CD8-positive, alpha-beta memory T cell (primary cell): ENCODE measurements around the gene ING4. TPM values are rescaled to one million over a fixed set of nuclear protein-coding genes. Genes with fewer than 3 reads are reported as not detected.
A peak's percentile ranks its signal among the peaks of the same experiment; 100 is the strongest.

Experiments used
- CTCF ChIA-PET: fragments of 350-600 bp; sonication (Branson Sonifier 250); formaldehyde crosslinking; loops from one replicate; lab custom pipeline; 2021; ENCODE audit warnings: antibody characterized with exemption; lab: Charles Lee
- POLR2A ChIA-PET: fragments of 350-600 bp; sonication (Branson Sonifier 250); formaldehyde crosslinking; loops from one replicate; lab custom pipeline; 2021; ENCODE audit warnings: antibody characterized with exemption; lab: Charles Lee
- DNase-seq, 5 donors: peaks; one replicate each; pipeline versions ENCODE4 v3.0.0 to v3.0.0-alpha.2; 2020 to 2022; ENCODE audit warnings: mixed read lengths in 1 of 5
- H3K27ac ChIP-seq: one replicate; pipeline ENCODE4 v1.7.0; 2013; ENCODE audit warnings: low read depth, mild to moderate bottlenecking, low read length, moderate library complexity
- H3K27me3 ChIP-seq: 2 replicates; pipeline ENCODE4 v1.7.0; 2013; ENCODE audit warnings: low read length, mild to moderate bottlenecking; ENCODE audit not compliant: insufficient read depth, poor library complexity, severe bottlenecking
- H3K36me3 ChIP-seq: 2 replicates; pipeline ENCODE4 v1.7.0; 2013; ENCODE audit warnings: mild to moderate bottlenecking, low read length, moderate library complexity; ENCODE audit not compliant: insufficient read depth
- H3K4me1 ChIP-seq: 2 replicates; pipeline ENCODE4 v1.7.0; 2013; ENCODE audit warnings: mild to moderate bottlenecking, low read length, moderate library complexity; ENCODE audit not compliant: insufficient read depth
- H3K4me3 ChIP-seq: 2 replicates; pipeline ENCODE4 v1.7.0; 2013; ENCODE audit warnings: mild to moderate bottlenecking, low read length
- H3K9me3 ChIP-seq: 2 replicates; pipeline ENCODE4 v1.7.0; 2013; ENCODE audit warnings: mild to moderate bottlenecking, low read length
- H3K27ac Mint-ChIP-seq, 8 donors: one replicate each; pipeline ENCODE4 v1.8.0; 2020 to 2021; ENCODE audit warnings: mixed read lengths in 8 of 8, mild to moderate bottlenecking in 6 of 8, inconsistent platforms in 3 of 8, moderate library complexity in 3 of 8
- H3K27me3 Mint-ChIP-seq, 2 donors: one replicate each; pipeline ENCODE4 v1.8.0; 2020 to 2021; ENCODE audit warnings: mixed read lengths in 2 of 2, mild to moderate bottlenecking in 1 of 2, moderate library complexity in 1 of 2
- H3K36me3 Mint-ChIP-seq, 3 donors: one replicate each; pipeline ENCODE4 v1.8.0; 2020 to 2021; ENCODE audit warnings: mixed read lengths in 3 of 3, inconsistent platforms in 1 of 3, mild to moderate bottlenecking in 1 of 3
- H3K4me1 Mint-ChIP-seq, 3 donors: one replicate each; pipeline ENCODE4 v1.8.0; 2020 to 2021; ENCODE audit warnings: mixed read lengths in 3 of 3, inconsistent platforms in 1 of 3, mild to moderate bottlenecking in 1 of 3
- H3K4me3 Mint-ChIP-seq, 7 donors: one replicate each; pipeline ENCODE4 v1.8.0; 2020 to 2021; ENCODE audit warnings: mixed read lengths in 7 of 7, mild to moderate bottlenecking in 6 of 7, moderate library complexity in 4 of 7, inconsistent platforms in 2 of 7
- H3K9me3 Mint-ChIP-seq, 5 donors: one replicate each; pipeline ENCODE4 v1.8.0; 2020 to 2022; ENCODE audit warnings: mixed read lengths in 5 of 5, mild to moderate bottlenecking in 3 of 5, moderate library complexity in 2 of 5, inconsistent platforms in 1 of 5
- polyA plus RNA-seq: library from polyadenylated mRNA; unstranded; fragments of 300-500 nt; fragmentation: Illumina TruSeq; gene quantifications from one replicate; pipeline ENCODE4 v1.2.3, GENCODE V29; 2021
- total RNA-seq, 2 experiments: library from RNA; stranded (reverse); gene quantifications; one replicate each; pipeline ENCODE4 v1.2.3, GENCODE V29; 2021

ING4 gene
- total and polyA plus RNA-seq, 3 experiments from 2014 or later = 17.4 to 80.3 (median 18.5) TPM

DNA sequence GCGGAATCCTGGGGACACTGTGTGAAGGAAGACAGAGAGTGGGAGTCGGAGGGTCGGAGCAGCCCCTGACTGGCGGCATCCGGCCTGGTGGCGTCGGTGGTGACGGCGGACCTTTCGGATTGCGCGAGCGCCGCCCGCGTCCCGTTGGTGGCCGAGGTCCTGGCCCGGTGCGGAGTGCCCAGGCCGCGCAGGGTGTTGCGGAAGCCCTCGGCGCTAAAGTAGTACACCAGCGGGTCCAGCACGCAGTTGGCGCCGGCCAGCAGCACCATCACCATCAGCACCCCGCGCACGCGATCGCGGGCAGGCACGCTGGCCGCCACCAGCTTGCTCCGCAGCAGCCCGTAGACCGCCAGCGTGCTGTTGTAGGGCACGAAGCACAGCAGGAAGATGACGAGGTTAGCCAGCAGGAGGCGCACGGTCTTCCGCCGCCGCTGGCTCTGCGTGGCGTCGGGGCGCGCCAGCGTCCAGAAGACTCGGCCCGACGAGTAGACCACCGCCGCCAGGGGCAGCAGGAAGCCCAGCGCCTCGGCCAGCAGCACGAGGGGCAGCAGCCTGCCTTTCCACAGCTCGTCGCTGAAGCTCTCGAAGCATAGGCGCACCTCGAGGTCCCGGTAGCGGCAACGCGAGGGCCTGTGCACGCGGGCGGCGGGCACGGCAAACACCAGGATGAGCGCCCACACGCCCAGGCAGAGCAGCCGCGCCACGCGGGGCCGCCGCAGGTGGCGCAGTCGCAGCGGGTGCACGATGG is 42.6 kb downstream of the ING4 start:
- Histone ChIP-seq H3K27me3 (no peaks in the 10 kb centered on the region), H3K36me3 (peaks cover 6% of the 10 kb centered on the region), H3K27ac (no peak overlapping the region), H3K4me1 (no peaks in the 10 kb centered on the region), H3K4me3 (no peak overlapping the region), H3K9me3 (no peaks in the 10 kb centered on the region)
- H3K36me3 Mint-ChIP-seq = peaks cover 0 to 42% (median 9%) of the 10 kb centered on the region in 3 donors
- DNase-seq = peak in 2 of 5 donors; percentile 50 to 62
- no peaks in the 10 kb centered on the region for H3K27me3 Mint-ChIP-seq
- ChIA-PET CTCF (interaction anchor here (0.7 to 2.9 kb wide), 11 partner anchors 9 to 133 kb away, joined by 3 to 12 read pairs (median 4); partner anchors contain the start of genes MLF2 and ZNF384), POLR2A (interaction anchor here (1.1 to 1.8 kb wide), 3 partner anchors 12 to 69 kb away, joined by 3 to 11 read pairs (median 9); partner anchors contain the start of genes LPAR5 and ZNF384)
- H3K4me1 Mint-ChIP-seq = peaks cover 6 to 38% (median 18%) of the 10 kb centered on the region in 3 donors
- peak overlapping the region in 3 of 7 donors; percentile 27 to 71 (median 55) for H3K4me3 Mint-ChIP-seq
- no peaks in the 10 kb centered on the region for H3K9me3 Mint-ChIP-seq
- H3K27ac Mint-ChIP-seq = peak overlapping the region in 4 of 8 donors; percentile 46 to 85 (median 77)

DNA sequence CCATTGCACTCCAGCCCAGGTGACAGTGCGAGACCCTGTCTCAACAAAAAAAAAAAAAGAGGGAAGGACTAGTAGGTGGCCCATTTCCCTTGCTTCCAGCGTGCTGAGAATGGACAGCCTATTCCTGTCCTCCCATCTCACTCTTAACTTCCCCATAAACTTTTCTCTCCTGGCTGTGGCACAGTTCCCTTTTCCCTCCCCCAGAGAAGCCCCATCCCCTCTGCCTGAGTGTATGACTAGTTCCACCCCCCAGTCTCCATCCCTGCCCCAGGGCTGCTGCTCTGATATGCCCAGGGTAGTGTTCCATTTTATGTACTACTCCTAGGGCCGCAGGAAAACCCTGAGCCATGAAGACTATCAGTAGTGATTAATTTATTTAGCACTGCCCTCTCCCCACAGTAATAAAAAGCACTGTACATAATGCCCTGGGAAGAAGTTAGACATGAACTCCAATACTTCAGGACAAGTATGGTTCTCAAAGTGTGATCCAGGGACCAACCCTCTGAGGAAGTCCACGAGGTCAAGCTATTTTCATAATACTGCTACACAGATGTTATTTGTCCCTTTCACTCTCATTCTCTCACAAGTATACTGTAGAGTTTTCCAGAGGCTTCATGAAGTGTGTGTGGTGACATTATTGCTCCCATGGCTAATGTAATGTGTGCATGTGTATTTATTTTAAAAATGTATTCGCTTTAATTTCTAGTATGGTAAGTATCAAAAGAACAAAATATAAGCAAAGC is 44.3 kb downstream of the ING4 start:
- CTCF ChIA-PET = interaction anchor here (0.7 to 2.6 kb wide), 9 partner anchors 9 to 80 kb away, joined by 3 to 8 read pairs (median 4); partner anchors contain the start of gene LPAR5
- Histone ChIP-seq H3K4me1 (no peaks in the 10 kb centered on the region), H3K9me3 (no peaks in the 10 kb centered on the region), H3K27ac (no peak overlapping the region), H3K27me3 (no peaks in the 10 kb centered on the region), H3K4me3 (no peak overlapping the region), H3K36me3 (peaks cover 6% of the 10 kb centered on the region)
- H3K4me1 Mint-ChIP-seq = peaks cover 13 to 40% (median 26%) of the 10 kb centered on the region in 3 donors
- no peaks in the 10 kb centered on the region for H3K27me3 Mint-ChIP-seq
- POLR2A ChIA-PET = no interaction called here
- no peak for DNase-seq
- H3K4me3 Mint-ChIP-seq = no peak overlapping the region
- H3K9me3 Mint-ChIP-seq = no peaks in the 10 kb centered on the region
- H3K27ac Mint-ChIP-seq = peak overlapping the region in 6 of 8 donors; percentile 56 to 90 (median 81)
- peaks cover 0 to 32% (median 9%) of the 10 kb centered on the region in 3 donors for H3K36me3 Mint-ChIP-seq

DNA sequence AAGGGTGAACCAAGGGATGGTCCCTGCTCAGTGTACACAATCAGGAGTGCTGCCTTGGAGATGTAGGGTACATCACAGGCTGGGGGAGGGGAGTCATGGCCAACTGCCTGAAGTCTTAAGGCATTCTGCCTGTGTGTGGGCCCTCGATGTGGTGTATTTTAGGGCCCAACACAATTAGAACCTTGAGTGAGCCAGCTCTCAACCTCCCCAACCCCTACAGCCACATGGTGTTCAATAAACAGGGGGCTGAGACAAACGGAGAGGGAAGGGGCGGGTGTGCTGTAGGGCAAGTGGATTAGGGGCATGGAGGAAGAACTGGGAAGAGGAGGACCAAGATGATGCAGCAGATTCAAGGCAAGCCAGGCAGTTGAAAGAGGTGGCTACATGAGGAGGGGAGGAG is 47.1 kb downstream of the ING4 start:
- Mint-ChIP-seq H3K27me3 (no peaks in the 10 kb centered on the region), H3K9me3 (no peaks in the 10 kb centered on the region), H3K27ac (peak overlapping the region in 7 of 8 donors; percentile 24 to 94 (median 85)), H3K4me3 (no peak overlapping the region), H3K36me3 (peaks cover 0 to 20% (median 6%) of the 10 kb centered on the region in 3 donors), H3K4me1 (peaks cover 36 to 56% (median 45%) of the 10 kb centered on the region in 3 donors)
- DNase-seq = no peak
- Histone ChIP-seq H3K4me3 (no peak overlapping the region), H3K9me3 (no peaks in the 10 kb centered on the region), H3K36me3 (peaks cover 6% of the 10 kb centered on the region), H3K27ac (no peak overlapping the region), H3K27me3 (no peaks in the 10 kb centered on the region), H3K4me1 (peaks cover 24% of the 10 kb centered on the region)
- POLR2A ChIA-PET = interaction anchor here (0.6 to 1.0 kb wide), 4 partner anchors 10 to 71 kb away, joined by 3 to 5 read pairs (median 4); no protein-coding TSS in a partner anchor
- CTCF ChIA-PET = no interaction called here

DNA sequence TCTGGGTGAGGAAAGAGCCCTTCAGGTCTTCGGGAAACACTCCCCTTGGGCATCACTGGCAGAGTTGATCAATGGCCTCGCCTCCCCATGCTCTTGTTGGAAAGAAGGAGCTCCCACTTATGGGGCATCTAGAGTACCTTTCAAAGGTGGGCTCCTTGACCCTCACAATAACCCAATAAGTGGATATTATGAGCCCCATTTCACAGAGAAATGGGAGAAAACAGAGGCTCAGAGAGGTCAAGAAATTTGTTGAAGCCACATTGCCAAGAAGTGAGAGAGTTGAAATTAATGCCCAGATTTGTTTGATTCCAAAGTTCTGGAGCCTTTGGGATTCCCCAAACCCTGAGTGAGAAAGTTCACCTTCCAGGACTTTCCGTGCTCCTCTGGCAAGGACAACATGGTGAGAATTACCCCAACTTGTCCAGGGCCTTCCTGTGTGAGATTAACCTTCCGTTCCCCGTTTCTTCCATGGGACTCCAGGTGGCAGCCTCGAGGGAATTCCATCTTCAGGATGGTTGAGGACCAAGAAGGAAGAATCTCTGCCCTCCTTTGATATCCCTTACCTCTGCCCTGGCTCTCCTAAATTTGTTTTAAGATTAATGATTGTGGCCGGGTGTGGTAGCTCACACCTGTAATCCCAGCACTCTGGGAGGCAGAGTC is 48.3 kb downstream of the ING4 start:
- Mint-ChIP-seq H3K27ac (peak overlapping the region; percentile 39 to 93 (median 88)), H3K36me3 (peaks cover 0 to 12% (median 6%) of the 10 kb centered on the region in 3 donors), H3K4me3 (peak overlapping the region in 2 of 7 donors; percentile 25 to 36), H3K9me3 (no peaks in the 10 kb centered on the region), H3K4me1 (peaks cover 36 to 58% (median 47%) of the 10 kb centered on the region in 3 donors), H3K27me3 (no peaks in the 10 kb centered on the region)
- Histone ChIP-seq H3K4me1 (peaks cover 24% of the 10 kb centered on the region), H3K27ac (peak overlapping the region; percentile 67), H3K9me3 (no peaks in the 10 kb centered on the region), H3K36me3 (peaks cover 4% of the 10 kb centered on the region), H3K4me3 (no peak overlapping the region), H3K27me3 (no peaks in the 10 kb centered on the region)
- POLR2A ChIA-PET = interaction anchor here (0.7 to 1.2 kb wide), 2 partner anchors 75 to 1356 kb away, joined by 4 to 5 read pairs; partner anchors contain the start of gene ZNF384
- no peak for DNase-seq
- CTCF ChIA-PET = interaction anchor here (0.9 to 2.7 kb wide), 6 partner anchors 46 to 210 kb away, joined by 3 to 8 read pairs (median 3); partner anchors contain the start of gene ZNF384

DNA sequence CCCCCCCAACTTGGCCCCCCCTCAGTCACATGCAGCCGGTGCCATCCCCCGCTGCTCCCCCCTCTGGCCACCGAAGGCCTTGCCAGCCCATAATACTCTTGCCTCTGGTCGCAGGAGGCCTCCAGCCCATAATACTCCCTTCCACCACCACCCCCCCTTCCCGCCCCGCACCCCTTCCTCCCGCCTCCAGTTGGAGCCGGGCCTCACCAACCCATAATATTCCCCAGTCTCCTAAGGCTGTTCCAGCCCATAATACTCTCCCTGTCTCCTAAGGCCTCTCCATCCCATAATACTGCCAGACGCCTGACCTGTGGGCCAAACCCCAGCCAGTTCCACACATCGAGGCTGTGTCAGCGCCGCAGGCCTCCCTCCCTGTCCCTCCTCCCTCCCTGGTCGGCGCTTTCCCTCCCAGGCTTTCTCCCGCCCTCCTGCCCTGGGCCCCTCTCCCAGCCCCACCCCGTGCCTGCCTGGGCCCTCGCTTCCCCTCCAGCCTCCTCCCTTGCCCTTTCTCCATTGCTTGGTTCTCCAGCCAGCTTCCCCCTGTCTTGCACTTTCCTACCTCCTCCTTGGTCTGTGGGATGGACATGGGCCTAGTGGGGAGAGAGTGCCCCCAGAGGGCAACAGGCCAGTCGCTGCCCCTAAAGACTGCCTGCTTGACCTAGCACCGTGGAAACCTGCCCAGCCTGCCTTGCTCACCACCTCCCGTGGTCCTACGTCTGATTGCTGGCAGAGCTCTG is 49.0 kb downstream of the ING4 start:
- DNase-seq = peak; percentile 48 to 84 (median 55)
- no peaks in the 10 kb centered on the region for H3K27me3 ChIP-seq
- H3K36me3 ChIP-seq = no peaks in the 10 kb centered on the region
- Mint-ChIP-seq H3K36me3 (peaks cover 0 to 5% (median 2%) of the 10 kb centered on the region in 3 donors), H3K4me1 (peaks cover 36 to 55% (median 43%) of the 10 kb centered on the region in 3 donors), H3K27me3 (no peaks in the 10 kb centered on the region), H3K9me3 (no peaks in the 10 kb centered on the region), H3K4me3 (peak overlapping the region in 2 of 7 donors; percentile 36 to 72), H3K27ac (peak overlapping the region; percentile 63 to 93 (median 88))
- peaks cover 24% of the 10 kb centered on the region for H3K4me1 ChIP-seq
- peak overlapping the region; percentile 67 for H3K27ac ChIP-seq
- CTCF ChIA-PET = interaction anchor here (0.9 to 2.7 kb wide), 8 partner anchors 47 to 237 kb away, joined by 3 to 8 read pairs (median 3); partner anchors contain the start of genes CDCA3, COPS7A, USP5 and ZNF384
- no peak overlapping the region for H3K4me3 ChIP-seq
- POLR2A ChIA-PET = interaction anchor here (0.5 to 2.2 kb wide), 10 partner anchors 14 to 110 kb away, joined by 3 to 19 read pairs (median 5); partner anchors contain the start of genes COPS7A, LPAR5 and ZNF384
- no peaks in the 10 kb centered on the region for H3K9me3 ChIP-seq

DNA sequence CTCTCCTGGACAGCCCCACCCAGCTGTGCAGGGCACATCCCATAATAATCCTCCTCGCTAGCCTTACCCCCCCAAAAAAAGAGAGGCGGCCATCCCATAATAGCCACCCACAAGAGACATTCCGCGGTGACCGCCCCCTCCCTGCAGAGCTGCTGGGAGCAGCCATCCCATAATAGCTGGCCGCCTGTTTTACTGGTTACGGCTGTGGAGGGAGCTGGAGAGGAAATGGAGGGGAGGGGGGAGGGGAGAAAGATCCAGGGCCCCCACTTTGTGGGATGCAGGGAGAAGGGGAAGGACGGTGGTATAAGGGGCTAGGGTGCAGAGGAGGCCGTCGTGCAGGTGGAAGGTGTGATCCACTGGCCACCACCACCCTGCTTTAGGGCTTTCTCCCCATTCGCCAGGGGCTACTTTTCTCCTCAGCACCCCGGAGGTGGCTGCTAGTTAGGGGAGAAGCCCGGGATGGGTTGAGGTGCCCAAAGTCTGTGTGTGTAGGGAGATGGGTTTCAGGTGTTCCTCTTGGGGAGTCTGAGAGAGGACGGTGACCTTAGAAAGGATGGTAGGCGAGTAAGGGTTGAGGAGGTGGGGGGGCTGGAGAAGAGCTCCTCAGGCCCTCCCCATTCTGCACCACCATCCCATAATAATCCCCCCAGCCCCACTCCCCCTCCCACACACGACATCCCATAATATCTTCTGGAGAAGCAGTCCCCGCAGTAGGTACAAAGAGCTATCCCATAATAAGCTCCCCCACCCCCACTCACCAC is 49.7 kb downstream of the ING4 start:
- H3K4me1 Mint-ChIP-seq = peaks cover 35 to 50% (median 42%) of the 10 kb centered on the region in 3 donors
- CTCF ChIA-PET = interaction anchor here (0.6 to 2.7 kb wide), 9 partner anchors 15 to 238 kb away, joined by 3 to 9 read pairs (median 3); partner anchors contain the start of genes CDCA3, COPS7A, USP5 and ZNF384
- H3K4me3 Mint-ChIP-seq = peak overlapping the region; percentile 20 to 80 (median 49)
- no peaks in the 10 kb centered on the region for H3K9me3 ChIP-seq
- peak overlapping the region; percentile 42 for H3K4me3 ChIP-seq
- H3K9me3 Mint-ChIP-seq = no peaks in the 10 kb centered on the region
- H3K27me3 Mint-ChIP-seq = no peaks in the 10 kb centered on the region
- no peaks in the 10 kb centered on the region for H3K27me3 ChIP-seq
- no peaks in the 10 kb centered on the region for H3K36me3 ChIP-seq
- peak overlapping the region; percentile 73 to 94 (median 85) for H3K27ac Mint-ChIP-seq
- H3K27ac ChIP-seq = peak overlapping the region; percentile 78
- H3K4me1 ChIP-seq = peaks cover 29% of the 10 kb centered on the region
- DNase-seq = peak in 2 of 5 donors; percentile 47 to 74
- POLR2A ChIA-PET = interaction anchor here (0.5 to 2.2 kb wide), 14 partner anchors 8 to 153 kb away, joined by 3 to 19 read pairs (median 5); partner anchors contain the start of genes COPS7A, LPAR5, PTMS and ZNF384
- H3K36me3 Mint-ChIP-seq = no peaks in the 10 kb centered on the region
